Right lobe of liver (tissue), 4 donors: Measurements from ENCODE around the gene DOCK10.

ENCODE experiments used
- POLR2A ChIP-seq: fragments of 450-650 bp; IDR thresholded peaks from one replicate; pipeline ENCODE4 v1.6.1; 2017; ENCODE audit warnings: antibody characterized with exemption, mild to moderate bottlenecking
- TF ChIP-seq, protein P1 (sequence below), 4 donors: fragments of 200-600 bp in 3 of 4; fragments of 450-650 bp in 1 of 4; IDR thresholded peaks; one replicate each; pipeline versions ENCODE4 v1.5.1 to v1.8.0; 2016 to 2022; ENCODE audit warnings: antibody characterized with exemption in 4 of 4, mild to moderate bottlenecking in 2 of 4
- donor health status: DM: no; HTN: no; CAD: no.
- donor health status: DM: no; HTN: no; CAD: no.
- donor health status: DM: no; HTN: yes; CAD: no.

- TF ChIP-seq, protein P1, sequence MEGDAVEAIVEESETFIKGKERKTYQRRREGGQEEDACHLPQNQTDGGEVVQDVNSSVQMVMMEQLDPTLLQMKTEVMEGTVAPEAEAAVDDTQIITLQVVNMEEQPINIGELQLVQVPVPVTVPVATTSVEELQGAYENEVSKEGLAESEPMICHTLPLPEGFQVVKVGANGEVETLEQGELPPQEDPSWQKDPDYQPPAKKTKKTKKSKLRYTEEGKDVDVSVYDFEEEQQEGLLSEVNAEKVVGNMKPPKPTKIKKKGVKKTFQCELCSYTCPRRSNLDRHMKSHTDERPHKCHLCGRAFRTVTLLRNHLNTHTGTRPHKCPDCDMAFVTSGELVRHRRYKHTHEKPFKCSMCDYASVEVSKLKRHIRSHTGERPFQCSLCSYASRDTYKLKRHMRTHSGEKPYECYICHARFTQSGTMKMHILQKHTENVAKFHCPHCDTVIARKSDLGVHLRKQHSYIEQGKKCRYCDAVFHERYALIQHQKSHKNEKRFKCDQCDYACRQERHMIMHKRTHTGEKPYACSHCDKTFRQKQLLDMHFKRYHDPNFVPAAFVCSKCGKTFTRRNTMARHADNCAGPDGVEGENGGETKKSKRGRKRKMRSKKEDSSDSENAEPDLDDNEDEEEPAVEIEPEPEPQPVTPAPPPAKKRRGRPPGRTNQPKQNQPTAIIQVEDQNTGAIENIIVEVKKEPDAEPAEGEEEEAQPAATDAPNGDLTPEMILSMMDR (IDR thresholded peaks at IDR 0.05), result no peak
- no peak for TF ChIP-seq POLR2A
These were observed 55.8 kb downstream of the DOCK10 start for GRCh38 chr2:224986477-224986876.
